Skeletal muscle tissue (tissue), 4 donors: ENCODE data around the gene GRM7. TPM values are rescaled to one million over a fixed set of nuclear protein-coding genes. Genes with fewer than 3 reads are reported as not detected.

Experiments
- H3K27ac ChIP-seq: one replicate; pipeline ENCODE4 v1.7.0; 2013; ENCODE audit warnings: mild to moderate bottlenecking, low read depth, low read length, inconsistent platforms
- H3K27me3 ChIP-seq, 3 donors: one replicate each; pipeline ENCODE4 v1.7.0; 2013; ENCODE audit warnings: low read length in 3 of 3; ENCODE audit not compliant: control insufficient read depth in 3 of 3, insufficient read depth in 3 of 3
- H3K36me3 ChIP-seq, 3 donors: one replicate each; pipeline ENCODE4 v1.7.0; 2013; ENCODE audit warnings: low read length in 3 of 3; ENCODE audit not compliant: control insufficient read depth in 3 of 3, insufficient read depth in 3 of 3
- H3K4me1 ChIP-seq, 3 donors: one replicate each; pipeline ENCODE4 v1.7.0; 2013; ENCODE audit warnings: low read length in 3 of 3, mild to moderate bottlenecking in 3 of 3; ENCODE audit not compliant: control insufficient read depth in 3 of 3, insufficient read depth in 3 of 3
- H3K4me3 ChIP-seq, 3 donors: one replicate each; pipeline ENCODE4 v1.7.0; 2013; ENCODE audit warnings: low read length in 3 of 3
- H3K9ac ChIP-seq, 3 donors: one replicate each; pipeline ENCODE4 v1.7.0; 2013; ENCODE audit warnings: low read length in 3 of 3, mild to moderate bottlenecking in 3 of 3, moderate library complexity in 2 of 3, low read depth in 1 of 3
- H3K9me3 ChIP-seq, 3 donors: one replicate each; pipeline ENCODE4 v1.7.0; 2013; ENCODE audit warnings: low read length in 3 of 3; ENCODE audit not compliant: control insufficient read depth in 3 of 3
- total RNA-seq: library from RNA; depleted of rRNA; stranded (reverse); fragments of >200 nt; gene quantifications from one replicate; pipeline ENCODE4 v1.2.3, GENCODE V29; 2014
- donor health status: Osteomylitis.

Gene GRM7
- total RNA-seq, 1 donor from 2014 or later: 1.0 TPM

DNA sequence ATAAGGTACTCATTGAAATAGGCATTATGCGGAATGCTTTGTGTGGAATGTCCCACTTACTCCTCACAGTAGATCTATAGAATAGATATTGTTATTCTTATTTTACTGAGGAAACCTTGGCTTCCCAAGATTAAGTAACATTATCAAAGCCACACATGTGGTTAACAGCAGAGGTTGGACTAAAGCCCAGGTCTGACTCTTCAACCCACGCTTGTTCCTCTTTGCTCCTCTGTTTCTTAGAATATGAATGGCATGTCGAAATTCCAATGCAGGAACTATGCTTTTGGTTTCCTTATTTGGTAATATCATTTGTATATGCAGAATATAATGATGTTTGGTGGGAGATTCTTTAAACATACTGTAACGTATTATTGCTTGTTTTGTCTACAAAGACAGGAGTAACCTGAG, 821.9 kb downstream of the GRM7 start:
- H3K27ac ChIP-seq: no peak overlapping the region

DNA sequence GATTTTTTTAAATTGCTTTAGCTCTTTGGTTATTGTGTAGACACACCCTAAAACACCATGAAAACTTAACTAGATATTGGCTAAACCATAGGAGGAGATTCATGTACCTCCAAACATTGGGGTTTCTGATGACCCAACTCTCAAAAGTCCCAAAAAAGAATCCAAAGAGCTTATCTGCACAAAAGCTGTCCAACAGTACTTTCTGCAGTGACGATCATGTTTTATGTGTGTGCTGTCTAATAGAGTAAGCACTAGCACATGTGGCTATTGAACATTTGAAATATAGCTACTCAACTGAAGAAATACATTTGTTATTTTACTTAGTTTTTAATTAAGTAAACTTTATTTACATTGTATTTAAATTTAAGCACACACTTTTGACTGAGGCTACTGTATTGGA, 822.5 kb downstream of the GRM7 start:
- H3K36me3 ChIP-seq: no peaks in the 10 kb centered on the region
- no peaks in the 10 kb centered on the region for H3K4me1 ChIP-seq
- H3K9me3 ChIP-seq: peaks cover 0 to 4% (median 4%) of the 10 kb centered on the region in 3 donors
- H3K9ac ChIP-seq: no peak overlapping the region
- no peaks in the 10 kb centered on the region for H3K27me3 ChIP-seq
- H3K4me3 ChIP-seq: no peak overlapping the region
- H3K27ac ChIP-seq: no peak overlapping the region

More for the DNA sequence above, 821.9 kb downstream of the GRM7 start:
- Histone ChIP-seq H3K36me3 (no peaks in the 10 kb centered on the region), H3K27me3 (no peaks in the 10 kb centered on the region), H3K4me3 (no peak overlapping the region), H3K9me3 (peaks cover 0 to 4% (median 4%) of the 10 kb centered on the region in 3 donors), H3K4me1 (no peaks in the 10 kb centered on the region), H3K9ac (no peak overlapping the region)

GRCh38 chr3:7684182-7684715, 823.3 kb downstream of the GRM7 start:
- H3K9me3 ChIP-seq: peaks cover 0 to 4% (median 4%) of the 10 kb centered on the region in 3 donors
- H3K4me3 ChIP-seq: no peak overlapping the region
- H3K4me1 ChIP-seq: no peaks in the 10 kb centered on the region
- no peaks in the 10 kb centered on the region for H3K36me3 ChIP-seq
- no peaks in the 10 kb centered on the region for H3K27me3 ChIP-seq
- no peak overlapping the region for H3K9ac ChIP-seq
- no peak overlapping the region for H3K27ac ChIP-seq

DNA sequence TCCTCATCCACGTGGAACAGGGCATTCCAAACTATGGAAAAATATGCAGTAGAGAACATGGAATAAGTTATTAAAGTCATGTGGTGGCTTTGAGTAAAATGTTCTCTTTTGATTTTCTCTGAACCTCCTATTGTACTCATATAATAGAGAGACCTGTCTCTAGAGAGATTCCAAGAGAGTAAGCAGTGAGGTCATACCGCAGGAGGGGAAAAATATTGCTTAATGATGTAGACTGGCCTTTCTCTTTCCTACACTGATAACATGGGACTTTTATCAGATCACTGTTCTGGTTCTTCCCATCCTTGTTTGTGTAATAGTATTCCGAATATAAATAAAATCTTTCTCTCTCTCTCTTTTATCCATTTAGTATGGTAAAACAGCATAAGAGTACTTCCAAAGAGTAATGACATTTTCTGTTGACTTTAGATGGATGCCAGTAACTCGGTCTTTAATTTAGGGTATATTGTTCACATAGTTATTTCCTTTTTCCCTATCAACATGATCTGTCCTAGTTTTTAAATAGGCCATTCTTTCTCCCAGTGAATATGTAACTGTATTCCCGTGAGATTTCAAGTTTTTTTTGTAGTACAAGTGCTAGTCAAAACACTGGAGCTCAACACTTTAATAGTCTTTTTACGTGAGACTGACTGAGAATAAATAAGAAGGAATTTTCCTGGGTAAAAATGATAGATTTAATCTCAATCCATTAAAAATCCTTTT, 826.7 kb downstream of the GRM7 start:
- H3K9ac ChIP-seq: no peak overlapping the region
- H3K4me3 ChIP-seq: no peak overlapping the region
- no peaks in the 10 kb centered on the region for H3K27me3 ChIP-seq
- no peaks in the 10 kb centered on the region for H3K36me3 ChIP-seq
- H3K4me1 ChIP-seq: no peaks in the 10 kb centered on the region
- peaks cover 0 to 4% (median 4%) of the 10 kb centered on the region in 3 donors for H3K9me3 ChIP-seq
- H3K27ac ChIP-seq: no peak overlapping the region

- Histone ChIP-seq H3K36me3 (no peaks in the 10 kb centered on the region), H3K9me3 (no peaks in the 10 kb centered on the region)
Measured at GRCh38 chr3:7692866-7693265, 832.0 kb downstream of the GRM7 start.

GRCh38 chr3:7693976-7694375, 833.1 kb downstream of the GRM7 start:
- no peak overlapping the region for H3K9ac ChIP-seq
- H3K4me3 ChIP-seq: no peak overlapping the region
- no peaks in the 10 kb centered on the region for H3K27me3 ChIP-seq

More at GRCh38 chr3:7692866-7693265, 832.0 kb downstream of the GRM7 start:
- no peaks in the 10 kb centered on the region for H3K27me3 ChIP-seq
- H3K4me1 ChIP-seq: no peaks in the 10 kb centered on the region
- H3K27ac ChIP-seq: no peak overlapping the region
- no peak overlapping the region for H3K9ac ChIP-seq
- no peak overlapping the region for H3K4me3 ChIP-seq

GRCh38 chr3:7695049-7695448, 834.1 kb downstream of the GRM7 start:
- no peaks in the 10 kb centered on the region for H3K36me3 ChIP-seq
- H3K27ac ChIP-seq: no peak overlapping the region
- no peak overlapping the region for H3K4me3 ChIP-seq
- no peaks in the 10 kb centered on the region for H3K4me1 ChIP-seq
- H3K9ac ChIP-seq: no peak overlapping the region
- no peaks in the 10 kb centered on the region for H3K27me3 ChIP-seq
- no peaks in the 10 kb centered on the region for H3K9me3 ChIP-seq

More at GRCh38 chr3:7693976-7694375, 833.1 kb downstream of the GRM7 start:
- no peaks in the 10 kb centered on the region for H3K36me3 ChIP-seq
- no peak overlapping the region for H3K27ac ChIP-seq
- H3K4me1 ChIP-seq: no peaks in the 10 kb centered on the region
- H3K9me3 ChIP-seq: no peaks in the 10 kb centered on the region

DNA sequence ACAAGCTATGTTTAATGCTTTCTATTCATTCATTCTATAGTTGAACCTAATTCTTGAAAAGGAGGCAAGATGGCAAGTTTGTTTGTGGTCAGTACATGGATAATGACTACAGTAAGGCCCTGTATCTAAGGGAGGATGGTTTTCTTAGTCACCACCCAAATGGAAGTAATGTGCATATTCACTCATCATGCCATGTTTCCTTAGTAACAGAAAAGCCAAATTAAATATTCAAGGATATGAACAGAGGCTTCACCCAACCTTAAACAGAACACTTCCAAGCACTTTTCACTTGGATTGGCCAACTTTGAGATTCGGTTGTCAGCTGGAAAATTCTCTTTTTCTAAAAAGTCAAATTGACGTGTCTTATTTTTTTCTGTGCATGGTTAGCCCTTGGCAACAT, 835.4 kb downstream of the GRM7 start:
- Histone ChIP-seq H3K4me1 (no peaks in the 10 kb centered on the region), H3K9me3 (no peaks in the 10 kb centered on the region), H3K27ac (no peak overlapping the region), H3K4me3 (no peak overlapping the region), H3K36me3 (no peaks in the 10 kb centered on the region), H3K27me3 (no peaks in the 10 kb centered on the region), H3K9ac (no peak overlapping the region)

- Histone ChIP-seq H3K27ac (no peak overlapping the region), H3K27me3 (no peaks in the 10 kb centered on the region), H3K36me3 (no peaks in the 10 kb centered on the region), H3K4me3 (no peak overlapping the region), H3K9ac (no peak overlapping the region), H3K4me1 (no peaks in the 10 kb centered on the region), H3K9me3 (no peaks in the 10 kb centered on the region)
Measured at GRCh38 chr3:7697548-7697947, 836.6 kb downstream of the GRM7 start.

DNA sequence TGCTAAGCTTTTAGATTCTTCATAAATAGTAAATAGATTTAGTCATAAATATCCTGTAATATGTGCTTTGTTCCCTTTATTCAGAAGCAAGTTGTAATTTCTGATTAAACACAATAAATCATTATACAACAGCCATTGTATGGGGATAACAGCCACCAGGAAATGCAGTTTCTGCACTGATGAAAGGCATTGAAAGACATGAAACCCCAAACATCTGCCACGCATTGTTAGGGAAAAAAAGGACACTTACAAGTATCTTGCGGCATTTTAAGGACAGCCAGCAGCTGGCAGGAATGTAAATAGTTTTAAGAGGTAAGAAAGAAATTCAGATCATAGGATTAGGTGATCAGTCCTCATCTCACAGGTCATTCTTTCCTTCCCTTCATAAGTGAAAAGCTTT, 839.6 kb downstream of the GRM7 start:
- Histone ChIP-seq H3K27me3 (no peaks in the 10 kb centered on the region), H3K4me3 (no peak overlapping the region), H3K9me3 (no peaks in the 10 kb centered on the region), H3K36me3 (no peaks in the 10 kb centered on the region), H3K27ac (no peak overlapping the region), H3K4me1 (no peaks in the 10 kb centered on the region), H3K9ac (no peak overlapping the region)
